Stimulated activated naive CD4-positive, alpha-beta T cell treated with Interleukin-2 at 50 U/mL for 16 hours (primary cell): ENCODE data around the gene ROR1.

Source experiments
- DNase-seq: peaks from one replicate; lab custom pipeline; 2025; lab: John Stamatoyannopoulos, UW

The ROR1 gene

DNA sequence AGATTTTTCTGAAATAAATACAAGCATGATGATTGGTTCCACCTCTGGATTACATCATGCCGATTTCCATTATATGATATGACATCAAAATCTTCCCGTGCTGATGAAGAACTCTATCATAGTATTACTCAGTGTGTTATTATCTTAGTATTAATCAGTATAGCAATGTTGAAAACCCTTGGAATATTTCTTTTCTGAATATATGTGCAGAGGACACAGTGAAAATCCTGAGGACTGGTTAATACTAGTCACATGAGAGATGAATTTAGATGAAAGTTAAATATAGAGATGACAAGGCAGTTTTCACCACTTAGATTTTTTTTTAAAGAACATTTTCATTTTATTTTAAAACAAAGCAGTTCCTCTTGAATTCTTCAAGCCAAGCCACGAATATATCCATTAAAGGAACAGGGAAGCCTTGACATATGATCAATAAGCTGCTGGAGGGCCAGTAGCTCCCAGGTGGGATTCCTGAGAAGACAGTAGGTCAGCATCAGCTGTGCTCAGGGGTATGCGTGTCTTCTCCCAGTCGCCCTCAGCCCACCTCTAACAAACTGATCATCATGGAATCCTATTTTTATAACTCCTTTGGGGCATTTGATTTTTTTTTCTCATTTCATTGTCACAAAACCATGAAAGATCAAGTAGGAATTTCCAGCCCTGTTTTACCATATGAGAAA lies 373.4 kb downstream of the ROR1 start:
- DNase-seq: no peak

DNA sequence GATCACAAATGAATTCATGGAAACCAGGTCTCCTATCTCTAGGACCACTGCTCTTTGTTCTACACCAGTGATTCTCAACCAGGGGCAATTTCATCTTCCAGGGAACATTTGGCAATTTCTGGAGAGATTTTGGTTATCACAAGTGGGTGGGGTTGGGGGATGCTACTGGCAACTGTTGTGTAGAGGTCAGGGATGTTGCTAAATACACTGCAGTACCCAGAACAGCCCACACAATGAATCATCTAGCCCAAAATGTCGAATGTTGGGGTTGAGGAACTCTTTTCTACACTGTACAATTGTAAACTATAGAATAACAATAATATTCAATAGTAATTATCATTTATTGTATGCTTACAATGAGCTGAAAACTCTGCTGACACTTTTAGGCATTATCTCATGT lies 373.9 kb downstream of the ROR1 start:
- no peak for DNase-seq

DNA sequence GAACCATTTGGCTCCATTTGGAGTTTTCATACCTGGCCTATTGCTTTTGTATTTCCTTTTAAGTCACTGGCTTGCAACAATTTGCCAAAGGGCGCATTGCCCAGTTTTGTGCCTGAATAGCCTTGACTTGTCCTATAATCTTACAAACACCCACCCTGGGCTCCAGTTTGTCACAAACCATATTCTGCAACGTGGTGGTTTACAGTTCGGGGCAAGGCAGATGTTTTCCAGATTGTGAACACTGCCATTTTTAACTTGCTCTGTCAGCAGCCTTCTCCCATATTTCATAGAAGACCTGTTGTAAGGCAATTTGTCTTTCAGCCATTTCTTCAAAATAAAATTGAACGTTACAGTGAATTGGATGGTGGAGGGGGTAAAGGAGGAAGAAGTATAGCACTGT lies 376.4 kb downstream of the ROR1 start:
- DNase-seq: no peak

DNA sequence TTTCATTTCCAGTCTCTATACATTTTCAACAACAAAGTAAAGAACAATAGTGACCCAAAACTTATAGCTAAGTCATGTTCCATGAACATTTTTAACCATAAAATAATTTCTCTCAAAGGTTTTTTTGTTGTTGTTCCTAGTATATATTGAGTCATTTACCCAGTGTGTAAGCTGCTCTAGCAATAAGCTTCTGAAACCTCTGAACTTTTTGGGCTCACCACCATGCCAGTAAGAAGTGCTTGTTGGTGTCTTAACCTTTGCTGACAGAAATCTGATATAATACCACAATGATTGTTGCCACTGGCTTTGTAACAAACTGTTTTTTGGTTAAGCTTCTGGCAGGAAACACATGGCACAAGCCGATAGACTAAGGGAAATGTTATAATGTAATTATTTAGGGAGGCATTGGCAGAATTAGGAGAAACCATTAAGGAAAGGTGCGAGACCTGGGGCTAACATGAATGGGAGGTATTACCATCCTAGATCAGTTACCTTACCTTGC lies 377.0 kb downstream of the ROR1 start:
- DNase-seq: no peak

DNA sequence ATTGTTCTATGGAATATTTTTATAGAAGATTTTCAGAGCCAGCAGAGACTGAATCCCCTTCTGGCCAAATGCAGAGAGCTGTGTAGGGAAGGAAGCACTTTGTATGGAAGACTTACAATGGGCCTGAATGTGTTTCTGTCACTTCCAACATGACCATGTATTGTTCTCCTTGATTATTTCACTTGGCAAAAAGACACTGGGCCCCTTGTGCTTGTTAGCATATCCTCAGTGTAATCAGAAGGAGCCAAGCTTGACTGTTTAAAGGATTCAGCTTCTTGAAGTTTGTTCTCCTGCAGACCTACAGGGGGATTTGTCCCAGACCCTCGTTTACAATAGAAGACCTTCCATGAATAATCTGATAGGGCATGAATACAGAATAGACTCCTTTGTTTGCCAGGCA lies 381.5 kb downstream of the ROR1 start:
- no peak for DNase-seq

DNA sequence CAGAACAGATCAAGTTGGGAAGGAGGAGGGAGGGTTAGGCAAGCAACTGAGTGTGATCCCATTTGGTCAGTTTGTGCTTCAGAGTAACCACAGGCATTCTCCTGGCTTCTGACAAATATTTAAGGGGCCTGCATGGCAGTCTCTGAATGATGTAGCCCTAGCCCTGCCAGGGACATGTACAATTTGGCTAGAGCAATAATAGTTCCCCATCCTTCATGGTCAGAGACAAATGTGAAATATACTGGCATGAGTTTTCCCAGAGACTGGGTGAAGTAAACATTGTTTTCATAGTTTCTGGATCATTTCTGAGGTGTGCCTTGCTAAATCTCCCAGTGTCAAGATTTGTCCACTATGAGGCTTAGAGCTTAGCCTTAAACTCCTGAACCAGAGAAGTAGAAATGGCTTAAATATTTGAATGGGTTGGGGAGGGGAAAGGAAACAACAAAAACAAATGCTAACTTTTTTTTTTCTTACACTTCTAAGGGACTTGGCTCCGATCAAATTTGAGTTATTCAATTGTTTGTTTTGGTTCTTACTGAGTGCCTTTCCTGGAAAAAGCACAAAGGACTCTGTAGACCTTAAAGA lies 387.6 kb downstream of the ROR1 start:
- DNase-seq: no peak

DNA sequence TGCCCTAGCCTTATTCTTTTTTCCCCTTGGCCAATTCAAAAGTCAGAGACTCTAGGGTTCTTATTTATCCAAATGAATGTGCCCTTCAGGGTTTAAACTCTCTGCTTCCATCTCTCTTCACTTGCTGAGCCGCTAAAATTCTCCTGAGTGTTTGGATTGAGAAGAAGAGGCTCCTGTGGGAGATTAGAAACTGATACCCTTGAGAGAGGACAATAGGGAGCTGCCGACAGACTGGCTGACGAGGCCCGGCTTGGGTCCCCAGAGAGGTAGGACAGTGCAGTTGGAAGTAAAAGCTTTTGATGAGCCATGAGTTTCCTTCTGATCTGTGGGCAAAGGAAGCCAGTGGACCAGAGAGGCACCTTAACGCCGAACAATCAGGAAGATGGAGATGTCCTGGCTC lies 388.3 kb downstream of the ROR1 start:
- no peak for DNase-seq

DNA sequence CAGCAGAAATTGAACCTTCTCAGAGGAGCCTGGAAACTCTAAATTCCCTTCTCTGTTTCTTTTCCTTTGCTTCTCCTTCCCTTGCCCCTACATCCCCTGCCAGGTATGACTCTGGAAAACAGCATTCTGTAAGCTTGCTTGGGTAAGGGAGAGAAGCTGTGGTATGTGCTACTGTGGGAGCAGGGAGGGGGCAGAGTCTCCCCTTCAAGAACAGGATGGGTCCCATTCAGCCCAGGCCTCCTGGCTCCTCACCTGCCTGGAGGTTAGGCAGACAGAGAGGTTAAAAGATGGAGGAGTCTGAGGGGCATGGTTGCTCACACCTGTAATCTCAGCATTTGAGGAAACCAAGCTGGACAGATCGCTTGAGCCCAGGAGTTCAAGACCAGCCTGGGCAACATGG lies 389.0 kb downstream of the ROR1 start:
- no peak for DNase-seq

DNA sequence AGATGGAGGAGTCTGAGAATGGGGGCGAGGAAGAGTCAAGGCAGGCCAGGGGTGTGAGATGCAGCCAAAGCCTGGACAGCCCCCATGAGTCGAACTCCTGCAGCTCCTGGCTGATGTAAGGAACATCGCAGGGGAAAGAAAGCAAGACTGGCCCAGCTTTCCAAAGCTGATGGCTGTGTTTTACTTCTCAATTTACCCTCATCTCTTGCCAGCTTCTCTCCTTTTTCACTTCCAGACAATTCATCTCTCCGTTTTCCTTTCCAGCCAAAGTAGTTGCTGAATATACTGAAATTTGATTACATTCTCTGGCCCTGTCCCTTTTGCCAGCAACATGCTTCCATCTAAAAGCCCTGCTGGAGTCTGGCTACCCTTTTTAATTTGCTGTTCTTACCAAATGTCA lies 389.6 kb downstream of the ROR1 start:
- DNase-seq: no peak

DNA sequence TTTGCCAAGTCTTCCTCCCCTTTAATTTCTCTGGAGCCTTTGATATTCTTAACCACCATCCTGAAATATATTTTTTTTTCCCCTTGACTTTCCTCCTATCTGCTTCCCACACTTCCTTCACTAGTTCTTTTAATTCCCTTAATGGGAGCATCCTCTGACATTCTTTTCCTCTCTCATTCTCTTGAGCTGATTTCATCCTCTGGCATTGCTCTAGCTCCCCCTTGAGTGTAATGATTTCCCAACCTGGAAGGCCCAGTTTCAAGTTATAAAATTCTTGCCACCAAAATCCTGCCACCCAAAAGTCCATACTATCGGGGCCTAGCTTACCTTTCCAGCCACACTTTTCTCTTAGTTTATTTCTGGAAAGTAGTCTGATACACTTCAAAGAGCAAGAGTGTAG lies 390.2 kb downstream of the ROR1 start:
- DNase-seq: no peak

DNA sequence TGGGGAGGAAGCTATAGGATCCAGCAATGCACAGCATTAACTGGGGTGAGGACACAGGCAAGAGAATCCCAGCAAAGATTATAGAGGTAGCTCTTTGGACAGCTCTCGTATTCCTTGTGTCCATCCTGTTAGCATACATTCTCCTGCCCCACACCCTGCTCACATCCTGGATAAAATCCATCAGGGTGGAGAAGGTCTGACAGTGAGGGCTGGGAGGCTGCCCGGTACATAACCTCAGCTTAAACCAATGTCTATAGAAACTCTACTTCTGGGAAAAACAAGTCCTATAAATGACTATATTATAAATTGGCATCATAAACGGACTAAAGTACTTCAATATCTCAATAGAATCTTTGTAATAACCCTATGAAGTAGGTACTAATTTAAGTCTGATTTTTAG lies 392.8 kb downstream of the ROR1 start:
- DNase-seq: no peak

DNA sequence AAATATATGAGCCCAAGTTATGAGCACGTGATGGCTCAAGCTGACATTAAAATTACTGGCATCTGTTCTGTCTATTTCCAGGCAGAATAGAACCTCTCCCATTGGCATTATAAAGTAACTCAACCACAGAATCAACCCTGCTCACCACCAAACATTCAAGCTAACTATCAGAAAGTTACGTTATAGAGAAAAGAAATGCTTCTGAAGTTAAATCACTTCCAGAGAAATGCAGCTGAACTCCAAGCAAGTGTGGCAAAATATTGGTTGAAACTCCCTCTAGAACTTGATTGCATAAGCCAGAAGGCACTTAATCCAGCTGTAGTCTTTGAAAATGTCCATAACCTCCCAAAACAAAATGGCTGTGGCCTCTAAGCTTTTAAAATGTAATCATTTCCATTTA lies 393.4 kb downstream of the ROR1 start:
- DNase-seq: no peak

DNA sequence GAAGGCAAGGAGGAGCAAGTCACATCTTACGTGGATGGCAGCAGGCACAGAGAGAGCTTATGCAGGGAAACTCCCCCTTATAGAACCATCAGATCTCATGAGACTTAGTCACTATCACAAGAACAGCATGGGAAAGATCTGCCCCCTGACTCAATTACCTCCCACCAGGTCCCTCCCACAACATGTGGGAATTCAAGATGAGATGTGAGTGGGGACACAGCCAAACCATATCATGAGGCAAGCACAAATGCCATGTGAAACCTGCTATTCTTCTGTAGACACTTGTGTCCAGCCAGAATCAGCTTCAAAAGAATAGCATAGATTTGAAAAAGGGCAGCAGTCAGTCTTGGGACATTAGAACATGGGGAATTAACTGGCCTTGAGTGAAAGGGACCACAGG lies 397.4 kb downstream of the ROR1 start:
- DNase-seq: no peak

DNA sequence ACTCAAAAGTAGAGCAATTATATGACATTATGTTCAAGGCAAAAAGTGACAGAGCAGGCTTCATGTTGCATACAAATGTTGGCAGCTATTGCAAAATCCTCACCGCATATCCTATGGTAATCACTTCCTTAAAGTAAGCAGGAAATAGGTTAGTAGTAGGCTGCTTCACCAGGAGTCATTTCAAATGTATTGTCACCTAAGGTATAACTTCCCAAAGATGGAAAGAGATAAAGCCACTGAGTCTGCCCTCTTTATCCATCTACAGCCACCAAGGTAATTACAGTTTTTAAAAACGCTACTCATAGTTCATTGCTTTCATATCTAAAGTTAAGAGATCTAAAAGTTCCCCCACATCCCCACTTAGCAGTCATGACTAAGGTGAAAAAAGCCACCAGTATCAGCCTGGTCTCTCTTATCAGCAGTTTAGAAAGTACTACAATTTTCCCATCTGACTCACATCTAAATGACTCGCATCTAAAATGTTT lies 398.0 kb downstream of the ROR1 start:
- no peak for DNase-seq

DNA sequence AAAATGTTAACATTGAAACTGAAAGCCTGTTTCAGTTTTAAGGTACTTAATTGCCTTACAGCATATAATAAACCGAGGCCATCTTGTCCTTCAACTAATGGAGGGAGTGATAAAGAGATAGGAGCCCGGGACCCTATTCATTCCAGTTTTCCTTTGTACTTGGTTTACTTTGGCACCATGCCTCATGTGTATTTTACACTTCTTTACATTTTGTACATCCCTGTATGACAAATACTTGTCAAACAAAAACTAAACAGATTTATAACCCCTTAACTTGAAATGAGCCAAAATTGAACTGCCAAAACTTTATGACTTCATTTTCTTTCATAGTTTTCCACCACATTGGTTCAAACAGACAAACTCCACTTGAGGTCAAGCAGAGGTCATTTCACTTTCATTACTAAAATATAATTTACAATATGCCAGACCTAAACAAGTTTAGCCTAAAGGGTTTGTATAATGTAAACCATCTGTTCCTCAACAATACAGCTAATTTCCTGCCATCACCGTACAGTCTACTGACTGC lies 398.7 kb downstream of the ROR1 start:
- DNase-seq: no peak

DNA sequence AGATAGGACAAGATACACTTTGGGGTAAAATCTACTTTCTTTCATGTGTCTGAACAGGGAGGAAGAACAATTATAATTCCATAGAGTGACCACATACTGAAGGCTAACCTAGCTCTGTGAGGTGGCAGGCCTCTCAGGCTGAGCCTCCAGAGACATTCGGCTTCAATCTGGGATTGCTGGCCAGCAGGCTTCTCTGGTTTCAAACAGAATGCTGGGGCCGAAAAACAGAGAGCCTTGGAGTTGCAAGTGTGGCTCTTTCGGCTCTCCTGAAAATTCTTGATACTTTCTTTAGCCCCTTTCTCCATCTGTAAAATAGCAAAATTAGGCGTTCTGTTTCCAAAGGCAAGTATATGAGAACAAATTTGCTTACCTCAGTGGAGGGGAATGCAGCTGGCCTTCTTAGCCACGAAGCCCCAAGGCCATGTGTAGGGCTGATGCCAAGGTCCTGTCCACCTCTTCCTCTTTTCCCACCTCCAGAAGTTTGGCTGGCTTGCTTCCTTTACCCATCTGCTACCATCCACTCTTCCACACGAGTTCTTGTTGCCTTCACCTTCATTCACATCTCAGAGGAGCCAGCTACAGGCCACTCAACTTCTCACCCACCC lies 399.6 kb downstream of the ROR1 start:
- DNase-seq: no peak

DNA sequence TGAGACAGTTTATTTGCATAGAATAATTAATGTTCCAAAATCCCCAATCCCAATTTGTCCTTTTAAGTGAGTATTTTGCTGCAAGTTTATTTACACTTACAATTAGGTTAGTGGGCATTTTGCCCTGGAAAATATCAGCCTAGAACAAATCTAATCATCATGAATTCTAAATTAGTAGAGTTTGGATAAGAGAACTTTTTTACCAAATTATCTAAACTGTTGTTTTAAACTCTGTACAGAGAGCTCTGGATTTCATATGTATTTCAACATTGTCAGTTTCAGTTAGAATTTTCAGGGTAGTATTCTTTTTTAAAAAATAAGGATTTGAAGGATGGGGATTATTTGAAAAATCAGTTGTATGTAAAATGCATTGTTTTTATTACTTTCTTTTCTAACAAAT lies 401.8 kb downstream of the ROR1 start:
- no peak for DNase-seq

DNA sequence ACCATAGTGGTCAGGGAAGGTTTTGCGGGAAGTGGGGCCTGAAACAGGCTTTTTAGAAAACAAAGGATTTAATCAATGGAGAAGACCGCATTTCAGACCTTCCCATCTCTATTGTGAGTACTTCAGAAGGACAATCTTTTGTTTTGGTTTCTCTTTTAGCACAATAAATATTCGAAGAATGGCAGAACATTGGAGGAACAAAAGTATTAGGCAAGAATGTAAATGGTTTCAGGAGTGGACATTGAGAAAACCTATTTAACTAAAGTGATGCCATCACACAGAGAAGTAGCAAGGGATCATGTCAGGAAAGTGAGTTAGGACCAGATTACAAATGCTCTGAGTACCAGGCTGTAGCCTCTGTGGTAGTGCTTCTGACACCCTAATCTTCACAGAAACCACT lies 402.8 kb downstream of the ROR1 start:
- no peak for DNase-seq

DNA sequence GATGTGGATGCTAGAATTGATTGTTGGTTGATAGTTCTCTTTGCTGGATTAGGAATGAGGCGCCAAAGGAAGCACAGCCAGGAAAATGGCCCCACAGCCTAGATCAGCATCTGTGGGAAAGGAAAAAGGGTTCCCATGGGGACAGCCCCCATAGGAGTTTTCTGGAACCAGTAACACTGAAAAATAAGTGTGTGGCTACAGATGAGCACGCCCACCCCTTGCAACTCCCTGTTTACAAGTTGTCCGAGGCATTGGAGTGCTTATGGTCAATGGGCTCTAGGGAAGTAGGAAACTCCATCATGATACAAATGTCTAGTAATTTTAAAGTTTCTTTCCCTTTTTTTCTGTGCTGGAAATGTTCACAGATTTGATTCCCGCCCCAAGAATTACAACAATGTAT lies 405.8 kb downstream of the ROR1 start:
- no peak for DNase-seq

DNA sequence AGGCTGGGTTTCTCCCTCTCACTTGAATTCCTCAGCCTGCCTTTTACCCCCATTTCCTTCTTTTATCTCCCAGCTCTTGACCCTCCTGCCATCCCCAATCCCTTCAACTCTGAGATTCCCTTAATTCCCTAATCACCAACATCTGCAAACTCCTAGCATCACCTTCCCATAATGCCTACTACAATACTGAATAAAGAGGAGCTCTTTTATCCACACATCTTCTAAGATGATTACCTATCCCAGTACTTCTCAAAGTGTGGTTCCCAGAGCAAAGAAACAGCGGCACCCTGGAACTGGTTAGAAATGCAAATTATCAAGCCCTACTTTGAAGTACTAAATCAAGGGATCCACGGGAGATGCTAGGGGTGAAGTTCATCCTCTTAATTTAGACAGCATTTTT lies 408.4 kb downstream of the ROR1 start:
- DNase-seq: no peak

DNA sequence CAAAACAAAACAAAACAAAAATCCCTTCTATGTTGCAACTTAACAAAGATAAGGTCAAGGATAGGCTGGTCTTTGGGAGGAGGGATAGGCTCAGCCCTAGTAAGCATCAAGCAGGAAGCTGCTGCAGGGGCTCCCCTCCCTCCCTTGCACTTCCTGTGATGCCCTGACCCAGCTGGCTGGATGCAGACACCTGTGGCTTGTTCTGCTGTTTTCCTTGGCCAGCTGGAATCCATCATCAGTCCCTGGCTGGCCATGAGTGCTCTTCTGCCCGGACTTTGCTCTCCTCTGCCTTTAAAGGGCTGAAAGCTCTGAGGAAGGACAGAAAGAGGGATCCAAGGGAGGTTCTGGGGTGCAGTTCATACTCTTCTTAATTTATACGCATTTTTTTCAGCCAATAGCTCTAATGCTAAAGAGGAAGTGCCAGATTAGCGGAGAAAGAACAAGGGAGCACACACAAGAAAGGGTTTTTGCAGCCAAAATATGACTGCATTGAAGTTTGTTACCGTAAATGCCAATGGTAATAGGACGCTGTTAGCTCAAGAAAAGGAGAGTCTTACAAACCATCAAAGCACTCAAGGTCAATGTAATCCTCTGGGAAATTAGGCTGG lies 409.7 kb downstream of the ROR1 start:
- DNase-seq: no peak

DNA sequence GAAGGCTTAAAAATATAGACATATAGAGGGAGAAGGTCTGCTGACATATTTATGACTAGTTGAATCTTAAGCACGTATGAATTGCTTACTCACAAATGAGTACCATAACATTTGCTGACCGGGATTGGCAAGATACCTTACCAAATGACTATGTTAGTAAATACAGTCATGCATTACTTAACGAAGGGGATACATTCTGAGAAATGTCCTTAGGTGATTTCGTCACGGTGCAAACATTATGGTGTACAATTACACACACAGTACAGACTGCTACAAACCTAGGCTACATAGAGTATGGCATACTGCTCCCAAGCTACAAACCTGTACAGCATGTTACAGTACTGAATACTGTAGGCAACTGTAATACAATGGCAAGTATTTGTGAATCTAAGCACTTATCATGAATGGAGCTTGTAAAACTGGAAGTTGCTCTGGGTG lies 410.2 kb downstream of the ROR1 start:
- DNase-seq: no peak
